Right renal pelvis (tissue), 4 donors: Measurements from ENCODE around the gene MYRF. TPM values are rescaled to one million over a fixed set of nuclear protein-coding genes. Genes with fewer than 3 reads are reported as not detected.
A peak's percentile ranks its signal among the peaks of the same experiment; 100 is the strongest.

Experiments used
- DNase-seq, 4 donors: peaks; one replicate each; pipeline ENCODE4 v3.0.0-alpha.2; 2013; ENCODE audit warnings: low read depth in 4 of 4, low spot score in 3 of 4, missing footprints in 1 of 4
- polyA plus RNA-seq, 4 donors: library from polyadenylated mRNA; unstranded; fragments of 120-200 nt; gene quantifications; one replicate each; pipeline ENCODE4 v1.2.1, GENCODE V29; 2013; ENCODE audit not compliant: insufficient read length in 4 of 4

Gene MYRF
- polyA plus RNA-seq, 4 donors = 20.9 to 23.2 (median 21.9) TPM

GRCh38 chr11:61791737-61792309 is 39.4 kb downstream of the MYRF start:
- DNase-seq = peak in 2 of 4 donors; percentile 68 to 80

- peak; percentile 84 to 97 (median 86) for DNase-seq
Observed at GRCh38 chr11:61792310-61793082, 40.1 kb downstream of the MYRF start, which contains the start of the genes FEN1 and TMEM258. Gene FEN1, plus strand, starts transcription at chr11:61792911. Its CDS starts 2,451 bp downstream, at chr11:61795362. Gene TMEM258, minus strand, starts transcription at chr11:61792599. Its CDS starts 41 bp downstream, at chr11:61792558.

DNA sequence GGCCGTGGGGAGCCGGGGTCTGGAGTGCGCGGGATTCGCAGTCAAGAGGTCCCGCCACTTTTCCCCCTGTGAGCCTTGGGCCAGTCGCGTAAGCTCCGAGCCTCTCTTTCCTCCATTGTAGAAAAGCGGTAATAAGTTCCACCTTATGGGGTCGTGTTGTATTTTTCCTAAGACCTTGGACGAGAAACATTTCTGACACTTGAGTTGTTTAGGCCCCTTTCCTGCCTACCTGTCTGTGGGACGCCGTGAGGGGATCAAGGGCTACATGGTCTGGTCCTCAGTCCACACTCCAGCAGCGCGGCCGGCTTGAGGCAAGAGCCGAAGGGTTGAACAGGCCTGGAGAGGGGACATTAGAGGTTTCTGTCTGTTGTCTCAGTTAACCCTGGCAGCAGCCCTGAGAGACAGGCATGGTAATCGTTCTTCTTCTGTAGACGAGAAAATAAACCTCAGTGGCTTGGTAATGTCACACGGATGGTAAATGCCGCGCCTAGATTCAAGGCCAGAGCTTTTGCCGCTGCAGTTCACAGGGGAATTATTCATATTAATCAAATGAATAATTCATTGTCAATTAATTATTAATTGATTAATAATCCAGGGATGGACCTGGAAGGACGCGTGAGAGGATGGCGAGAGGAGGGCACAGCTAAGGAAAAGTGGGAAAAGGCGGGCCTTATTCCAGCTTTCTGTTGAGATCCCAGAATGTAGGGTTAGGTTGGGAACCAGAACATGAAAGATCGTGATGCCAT is 40.8 kb downstream of the MYRF start:
- DNase-seq = no peak

- DNase-seq = no peak
Observed at GRCh38 chr11:61793829-61794204, 41.4 kb downstream of the MYRF start.

DNA sequence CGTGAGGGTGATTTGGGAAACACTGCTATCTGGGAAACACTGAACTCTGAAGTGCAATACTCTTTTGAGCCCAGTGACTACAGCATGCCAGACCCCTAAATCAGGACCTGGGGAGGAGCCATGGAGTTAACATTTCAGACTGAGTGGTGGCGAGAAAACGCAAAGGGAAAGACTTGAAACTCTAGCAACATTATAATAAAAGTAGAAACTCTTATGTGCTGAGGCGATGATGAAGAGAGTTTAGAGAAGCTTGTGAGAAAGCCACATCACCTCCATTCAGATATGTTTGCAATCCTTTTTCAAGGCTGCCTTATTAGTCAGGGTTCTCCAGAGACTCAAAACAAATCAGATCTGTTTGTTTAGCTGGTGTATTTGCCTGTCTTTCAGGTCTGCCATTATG is 42.1 kb downstream of the MYRF start:
- DNase-seq = no peak

GRCh38 chr11:61795459-61795858 is 43.0 kb downstream of the MYRF start:
- DNase-seq = no peak

DNA sequence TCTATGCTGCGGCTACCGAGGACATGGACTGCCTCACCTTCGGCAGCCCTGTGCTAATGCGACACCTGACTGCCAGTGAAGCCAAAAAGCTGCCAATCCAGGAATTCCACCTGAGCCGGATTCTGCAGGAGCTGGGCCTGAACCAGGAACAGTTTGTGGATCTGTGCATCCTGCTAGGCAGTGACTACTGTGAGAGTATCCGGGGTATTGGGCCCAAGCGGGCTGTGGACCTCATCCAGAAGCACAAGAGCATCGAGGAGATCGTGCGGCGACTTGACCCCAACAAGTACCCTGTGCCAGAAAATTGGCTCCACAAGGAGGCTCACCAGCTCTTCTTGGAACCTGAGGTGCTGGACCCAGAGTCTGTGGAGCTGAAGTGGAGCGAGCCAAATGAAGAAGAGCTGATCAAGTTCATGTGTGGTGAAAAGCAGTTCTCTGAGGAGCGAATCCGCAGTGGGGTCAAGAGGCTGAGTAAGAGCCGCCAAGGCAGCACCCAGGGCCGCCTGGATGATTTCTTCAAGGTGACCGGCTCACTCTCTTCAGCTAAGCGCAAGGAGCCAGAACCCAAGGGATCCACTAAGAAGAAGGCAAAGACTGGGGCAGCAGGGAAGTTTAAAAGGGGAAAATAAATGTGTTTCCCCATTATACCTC is 43.6 kb downstream of the MYRF start:
- DNase-seq = no peak

DNA sequence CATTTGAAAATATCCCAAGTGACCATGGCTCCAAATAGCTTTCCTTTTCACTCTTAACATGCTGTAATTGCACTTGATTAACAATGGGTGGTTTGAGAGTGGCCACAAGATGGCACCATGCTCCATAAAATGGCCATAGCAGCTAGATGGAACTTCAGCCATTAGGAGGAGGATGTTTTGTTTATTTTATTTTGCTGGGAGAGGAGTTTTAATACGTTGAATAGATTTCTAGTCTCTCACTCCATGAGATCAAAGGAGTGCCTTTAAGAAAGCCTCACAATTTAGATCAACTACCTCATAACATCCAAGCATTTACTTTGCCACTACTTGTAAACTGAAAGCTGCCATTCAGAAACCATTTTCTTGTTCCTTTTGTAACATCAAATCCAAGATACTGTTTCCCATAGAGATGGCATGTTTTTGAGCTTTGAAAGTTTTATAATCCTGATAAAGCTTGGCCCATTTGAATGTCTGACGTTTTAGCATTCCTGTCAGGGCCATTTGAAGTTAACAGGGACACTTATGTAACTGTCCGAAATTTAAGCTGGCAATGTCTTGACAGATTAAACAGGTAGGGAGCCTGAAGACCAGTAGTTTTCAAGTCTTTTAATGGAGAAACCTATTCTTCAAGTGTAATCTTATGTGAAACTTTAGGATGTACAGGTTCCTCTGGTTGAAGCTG is 45.0 kb downstream of the MYRF start:
- DNase-seq = peak in 2 of 4 donors; percentile 71 to 83

GRCh38 chr11:61799665-61800284 is 47.3 kb downstream of the MYRF start:
- no peak for DNase-seq

DNA sequence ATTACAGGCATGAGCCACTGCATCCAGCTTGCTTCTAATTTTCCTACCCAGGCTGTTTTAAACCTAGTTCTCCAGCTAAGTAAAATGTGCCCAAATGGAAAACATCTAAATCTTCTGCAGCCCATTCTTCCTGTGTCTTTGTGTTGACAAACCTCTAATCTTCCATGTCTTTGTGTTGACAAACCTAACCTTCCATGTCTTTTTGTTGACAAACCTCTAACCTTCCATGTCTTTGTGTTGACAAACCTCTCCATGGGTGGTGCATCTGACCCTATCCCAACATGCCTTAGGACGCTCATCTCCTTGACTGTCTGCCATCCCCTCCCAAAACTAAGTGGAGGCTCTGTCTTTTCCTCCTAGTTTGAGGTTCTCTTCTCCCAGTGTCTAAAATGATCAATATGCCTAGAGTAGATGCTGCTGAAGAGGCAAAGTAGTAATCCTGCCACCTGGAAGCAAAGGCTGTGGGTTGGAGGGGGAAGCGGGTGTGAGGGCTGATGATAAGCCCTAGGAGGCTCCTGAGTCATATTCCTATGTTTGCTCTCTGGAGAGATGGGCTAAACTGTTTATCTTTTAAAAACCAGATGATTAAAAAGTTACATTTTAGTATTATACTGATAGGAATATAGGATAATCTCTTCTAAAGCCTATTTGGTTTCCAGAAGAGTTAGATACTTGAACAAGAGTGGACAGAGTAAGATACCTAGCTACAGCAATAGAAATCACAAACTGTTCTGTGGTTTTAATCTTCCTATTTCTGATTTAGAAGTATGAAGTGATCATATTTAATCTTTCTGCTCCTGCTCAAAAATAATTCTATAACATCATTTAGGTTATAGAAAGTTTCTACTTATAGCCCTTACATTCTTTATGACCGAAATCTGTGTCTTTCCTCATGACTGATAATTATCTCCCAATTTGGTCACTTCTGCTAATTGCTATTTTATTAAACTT is 48.2 kb downstream of the MYRF start:
- DNase-seq = no peak

DNA sequence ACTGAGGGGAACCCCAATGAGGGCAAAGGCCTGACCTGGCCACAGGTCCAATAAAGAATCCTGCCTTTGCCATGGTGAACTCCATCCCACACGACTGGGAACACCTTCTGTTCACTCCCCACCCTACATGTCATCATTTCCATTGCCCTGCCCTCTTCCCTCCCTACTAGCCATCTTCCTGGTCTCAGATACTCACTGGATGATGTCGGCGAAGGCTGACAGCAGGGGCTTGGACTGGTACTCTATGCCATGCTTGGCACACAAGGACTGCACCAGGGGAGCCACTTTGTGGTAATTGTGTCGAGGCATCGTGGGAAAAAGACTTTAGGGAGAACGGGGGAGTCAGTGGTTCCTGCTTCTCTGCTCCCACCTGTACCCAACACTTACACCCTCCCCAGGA is 50.2 kb downstream of the MYRF start:
- DNase-seq = no peak

- DNase-seq = no peak
Observed at GRCh38 chr11:61803889-61804647, 51.6 kb downstream of the MYRF start.

DNA sequence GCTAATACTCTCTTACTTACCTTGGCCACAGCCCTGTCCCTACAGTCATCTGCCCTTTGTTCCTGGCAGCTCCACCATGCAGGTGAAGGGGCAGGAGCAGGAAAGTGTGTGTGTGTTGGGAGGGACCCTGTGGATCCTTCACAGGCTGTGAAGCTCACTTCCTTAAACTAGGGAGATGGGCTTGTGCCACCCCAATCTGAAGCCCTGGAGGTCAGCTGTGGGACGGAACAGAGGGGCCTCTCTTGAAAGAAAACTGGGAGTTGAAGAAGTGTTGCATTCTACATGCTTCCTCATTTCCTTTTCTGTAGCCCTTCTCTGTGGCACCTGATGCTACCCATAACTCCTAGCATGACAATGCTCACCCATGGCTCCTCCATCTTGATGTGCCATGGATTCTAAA is 52.7 kb downstream of the MYRF start:
- DNase-seq = no peak

DNA sequence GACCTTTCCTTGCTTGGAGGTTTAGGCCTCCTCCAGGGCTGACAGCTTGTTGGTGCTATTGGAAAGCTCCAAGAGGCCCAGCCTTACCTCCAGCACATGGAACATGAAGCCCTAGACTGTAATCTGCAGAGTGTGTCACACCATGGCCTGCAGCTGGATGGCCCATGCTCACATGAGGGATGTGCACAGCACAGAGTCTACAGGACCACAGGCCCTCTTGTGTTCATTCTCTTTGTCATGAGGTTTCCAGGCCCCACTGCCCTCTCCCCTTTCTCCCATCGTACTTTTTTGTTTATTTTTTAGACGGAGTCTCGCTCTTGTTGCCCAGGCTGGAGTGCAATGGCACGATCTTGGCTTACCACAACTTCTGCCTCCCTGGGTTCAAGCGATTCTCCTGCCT is 54.3 kb downstream of the MYRF start:
- DNase-seq = no peak

DNA sequence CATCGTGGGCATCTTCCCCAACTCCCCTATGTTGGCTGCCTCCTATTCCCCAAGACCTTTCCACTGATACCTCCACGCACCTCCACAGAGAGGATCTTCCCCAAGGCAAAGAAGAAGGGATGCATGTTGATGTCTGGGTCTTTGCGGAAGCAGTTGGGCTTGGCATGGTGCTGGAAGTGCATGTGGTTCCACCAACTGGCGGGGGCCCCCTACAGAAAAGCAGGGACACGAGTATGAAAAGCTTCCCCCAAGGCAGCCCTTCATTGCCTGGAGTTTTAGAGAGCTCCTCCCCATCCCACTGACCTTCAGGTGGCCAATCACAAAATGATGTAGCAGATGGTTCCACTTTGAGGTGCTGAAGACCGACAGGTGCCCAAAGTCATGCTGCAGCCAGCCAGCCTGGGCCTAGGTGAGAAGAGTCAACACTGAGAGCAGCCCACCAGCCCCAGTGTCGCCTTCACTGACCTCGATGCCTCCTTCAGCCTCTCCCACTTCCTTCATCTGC is 58.3 kb downstream of the MYRF start:
- no peak for DNase-seq

GRCh38 chr11:61811831-61812230 is 59.4 kb downstream of the MYRF start:
- no peak for DNase-seq

DNA sequence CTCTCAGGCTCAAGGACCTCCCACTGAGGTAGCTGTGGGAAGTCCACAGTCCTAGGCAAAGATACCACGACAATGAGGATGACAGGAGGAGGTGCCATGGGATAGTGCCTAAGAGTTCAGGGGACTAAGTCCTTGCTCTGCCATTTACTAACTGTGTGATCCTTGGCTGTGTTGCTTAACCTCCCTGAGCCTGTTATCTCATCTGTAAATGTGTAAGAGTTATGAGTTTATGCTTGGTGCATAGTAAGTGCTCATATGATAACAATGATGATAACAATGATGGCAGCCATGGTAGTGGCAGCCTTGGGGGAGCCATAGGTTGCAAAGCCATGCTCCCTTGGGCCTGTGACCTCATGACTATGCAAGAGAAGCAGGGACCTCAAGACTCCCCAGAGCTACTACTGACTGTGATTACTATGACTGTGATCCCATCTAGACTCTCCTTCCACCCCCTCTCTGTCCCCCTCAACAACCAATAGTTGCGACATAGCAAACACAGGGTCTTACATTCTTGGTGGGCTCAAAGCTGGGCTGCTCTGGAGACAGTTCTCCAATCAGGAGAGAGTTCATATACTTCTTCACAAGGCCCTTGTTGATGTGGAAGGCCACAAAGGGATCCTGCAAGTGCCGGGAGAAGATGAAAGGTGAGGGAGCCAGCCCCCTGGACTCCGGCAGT is 60.4 kb downstream of the MYRF start:
- no peak for DNase-seq
